Neural progenitor cell (in vitro differentiated cells): ENCODE results near the gene TSHZ2.

Experiments used
- EZH2 ChIP-seq: fragments of 200-600 bp; sonication (generic); IDR thresholded peaks from 2 replicates; pipeline ENCODE4 v1.6.1; 2017; ENCODE audit warnings: antibody characterized with exemption, mild to moderate bottlenecking, moderate library complexity
- EZH2phosphoT487 ChIP-seq: fragments of 200-600 bp; sonication (generic); IDR thresholded peaks from 2 replicates; pipeline ENCODE4 v1.6.1; 2017; ENCODE audit warnings: antibody characterized with exemption
- TF ChIP-seq, protein P1 (sequence below): fragments of 200-600 bp; sonication (generic); IDR thresholded peaks from 2 replicates; pipeline ENCODE4 v1.5.1; 2017; ENCODE audit warnings: antibody characterized with exemption, mild to moderate bottlenecking

DNA sequence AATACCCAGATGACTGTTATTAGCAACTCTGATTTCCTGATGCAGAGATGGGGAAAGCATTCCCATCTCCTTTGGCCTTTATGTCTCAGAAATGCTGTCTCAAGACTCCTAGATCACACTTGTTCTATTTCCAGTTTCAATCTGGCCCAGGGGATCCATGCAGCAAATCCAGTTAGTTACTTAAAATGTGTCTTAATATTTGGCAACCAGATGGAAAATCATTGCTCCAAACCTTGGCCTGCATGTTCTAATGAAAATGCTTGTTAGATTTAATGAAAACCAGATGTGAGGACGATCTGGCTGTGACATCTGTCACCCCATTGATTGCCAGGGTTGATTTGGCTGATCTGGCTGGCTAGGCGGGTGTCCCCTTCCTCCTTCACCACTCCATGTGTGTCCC, 125.2 kb downstream of the TSHZ2 start:
- TF ChIP-seq, protein P1, sequence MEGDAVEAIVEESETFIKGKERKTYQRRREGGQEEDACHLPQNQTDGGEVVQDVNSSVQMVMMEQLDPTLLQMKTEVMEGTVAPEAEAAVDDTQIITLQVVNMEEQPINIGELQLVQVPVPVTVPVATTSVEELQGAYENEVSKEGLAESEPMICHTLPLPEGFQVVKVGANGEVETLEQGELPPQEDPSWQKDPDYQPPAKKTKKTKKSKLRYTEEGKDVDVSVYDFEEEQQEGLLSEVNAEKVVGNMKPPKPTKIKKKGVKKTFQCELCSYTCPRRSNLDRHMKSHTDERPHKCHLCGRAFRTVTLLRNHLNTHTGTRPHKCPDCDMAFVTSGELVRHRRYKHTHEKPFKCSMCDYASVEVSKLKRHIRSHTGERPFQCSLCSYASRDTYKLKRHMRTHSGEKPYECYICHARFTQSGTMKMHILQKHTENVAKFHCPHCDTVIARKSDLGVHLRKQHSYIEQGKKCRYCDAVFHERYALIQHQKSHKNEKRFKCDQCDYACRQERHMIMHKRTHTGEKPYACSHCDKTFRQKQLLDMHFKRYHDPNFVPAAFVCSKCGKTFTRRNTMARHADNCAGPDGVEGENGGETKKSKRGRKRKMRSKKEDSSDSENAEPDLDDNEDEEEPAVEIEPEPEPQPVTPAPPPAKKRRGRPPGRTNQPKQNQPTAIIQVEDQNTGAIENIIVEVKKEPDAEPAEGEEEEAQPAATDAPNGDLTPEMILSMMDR = no peak
- no peak for TF ChIP-seq EZH2
- no peak for TF ChIP-seq EZH2phosphoT487
